ENCODE measurements around the gene PTGFRN. TPM values are rescaled to one million over a fixed set of nuclear protein-coding genes. Genes with fewer than 3 reads are reported as not detected.

Gene PTGFRN
- total RNA-seq, 4 donors from 2014 or later: 4.7 to 16.1 (median 14.6) TPM

- TF ChIP-seq CTCF (IDR thresholded peaks at IDR 0.05; ENCODE audit: low read depth): no peak
Observed at GRCh38 chr1:116874733-116875249, 34.9 kb upstream of the PTGFRN start.

DNA sequence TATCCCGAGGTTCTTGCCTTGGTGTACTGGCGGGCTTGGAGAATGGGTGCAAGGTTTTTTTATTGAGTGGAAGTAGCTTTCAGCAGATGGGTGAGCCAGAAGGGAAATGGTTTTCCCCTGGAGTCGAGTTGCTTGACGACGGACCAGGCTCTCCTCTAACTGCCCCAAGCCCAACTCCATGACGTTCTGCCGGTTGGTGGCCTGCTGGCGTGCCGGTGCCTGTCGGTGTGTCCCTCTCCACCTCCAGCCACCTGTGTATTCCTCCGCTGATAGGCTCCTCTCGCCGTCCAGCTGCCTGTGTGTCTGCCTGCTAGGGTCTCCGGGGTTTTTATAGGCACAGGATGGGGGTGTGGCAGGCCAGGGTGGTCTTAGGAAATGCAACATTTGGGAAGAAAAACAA lies 34.3 kb upstream of the PTGFRN start:
- TF ChIP-seq CTCF (IDR thresholded peaks at IDR 0.05; ENCODE audit: low read depth): no peak

DNA sequence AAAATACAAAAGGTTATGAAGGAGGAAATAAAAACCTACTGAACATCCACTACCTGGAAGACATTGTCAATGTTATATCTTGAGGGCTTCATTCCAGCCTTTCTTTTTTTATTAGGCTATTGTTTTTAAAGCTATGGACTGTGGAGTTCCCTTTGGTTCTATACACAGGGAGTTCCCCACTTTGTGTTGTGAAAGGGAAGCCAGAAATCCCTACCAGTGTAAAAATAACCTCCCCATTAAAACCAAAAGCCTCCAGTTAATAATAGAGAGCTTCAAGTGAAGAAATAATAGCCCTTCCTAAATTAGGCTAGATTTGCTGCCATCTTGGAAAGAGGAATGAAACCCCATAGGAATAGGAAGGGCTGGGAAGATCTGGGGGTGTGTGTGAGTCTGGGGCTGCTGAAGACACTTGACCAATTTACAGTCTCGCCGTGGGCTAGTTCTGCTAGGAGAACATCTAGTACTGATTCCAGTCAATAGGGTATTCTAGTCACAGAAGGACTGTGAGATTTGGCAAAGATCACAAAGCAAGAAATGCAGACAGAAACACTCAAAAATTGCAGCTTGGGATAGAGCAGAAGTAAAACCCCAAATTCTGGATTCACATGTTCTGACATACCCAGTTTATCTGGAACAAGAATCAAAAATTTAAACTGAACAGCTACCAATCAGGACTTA lies 32.4 kb upstream of the PTGFRN start:
- TF ChIP-seq CTCF (IDR thresholded peaks at IDR 0.05; ENCODE audit: low read depth): no peak

DNA sequence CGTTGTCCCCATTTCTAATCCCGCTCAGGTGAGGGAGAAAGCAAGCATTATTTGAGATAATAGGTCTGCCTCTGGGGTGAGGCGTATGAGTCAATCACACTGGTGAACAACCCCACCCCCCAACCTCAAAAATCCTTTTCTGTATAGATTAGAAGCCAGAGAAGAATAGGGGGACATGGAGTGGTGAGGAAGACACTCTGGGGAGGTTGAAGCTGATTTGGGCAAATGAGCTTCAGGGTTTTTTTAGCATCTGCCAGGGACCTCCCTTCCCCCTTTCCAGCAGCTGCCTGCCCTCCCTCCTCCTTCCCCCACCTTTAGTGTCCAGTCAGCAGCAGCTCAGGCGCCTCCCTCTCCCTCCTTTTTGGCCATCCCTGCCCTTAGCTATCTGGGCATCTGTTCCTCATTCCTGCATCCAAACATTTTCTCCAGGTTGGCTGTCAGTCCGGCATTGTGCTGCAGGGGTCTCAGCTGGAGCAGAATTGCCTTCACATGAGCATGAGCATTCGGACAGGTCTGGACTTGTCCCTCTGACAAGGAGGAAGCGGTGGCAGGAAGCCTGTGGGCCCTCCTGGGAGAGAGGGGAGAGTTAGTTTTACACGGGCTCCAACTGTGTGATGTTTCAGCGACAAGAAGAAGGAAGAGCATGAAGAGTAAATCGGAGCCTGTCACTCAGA lies 30.8 kb upstream of the PTGFRN start:
- no peak for TF ChIP-seq CTCF (IDR thresholded peaks at IDR 0.05; ENCODE audit: low read depth)

- no peak for TF ChIP-seq CTCF (IDR thresholded peaks at IDR 0.05; ENCODE audit: low read depth)
Observed at GRCh38 chr1:116879478-116880133, 30.1 kb upstream of the PTGFRN start.

DNA sequence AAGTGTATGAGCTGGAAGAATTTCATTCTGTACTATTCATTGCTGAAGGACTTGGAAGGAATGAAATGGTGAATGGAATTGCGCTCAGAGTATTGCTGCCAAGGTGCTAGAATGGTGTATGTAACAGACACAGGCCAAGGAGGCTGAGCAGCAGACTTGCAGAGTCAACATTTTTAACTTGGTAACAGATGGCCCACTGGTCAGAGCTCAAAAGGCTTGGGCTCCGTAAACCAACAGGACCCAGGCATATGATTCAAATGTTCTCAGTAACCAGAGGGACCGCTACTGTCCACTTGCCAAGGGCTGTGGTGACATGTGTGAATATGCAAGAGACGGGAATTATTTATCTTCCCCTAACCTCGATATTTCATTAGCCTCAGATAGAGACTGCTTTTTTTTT lies 28.8 kb upstream of the PTGFRN start:
- no peak for TF ChIP-seq CTCF (IDR thresholded peaks at IDR 0.05; ENCODE audit: low read depth)

DNA sequence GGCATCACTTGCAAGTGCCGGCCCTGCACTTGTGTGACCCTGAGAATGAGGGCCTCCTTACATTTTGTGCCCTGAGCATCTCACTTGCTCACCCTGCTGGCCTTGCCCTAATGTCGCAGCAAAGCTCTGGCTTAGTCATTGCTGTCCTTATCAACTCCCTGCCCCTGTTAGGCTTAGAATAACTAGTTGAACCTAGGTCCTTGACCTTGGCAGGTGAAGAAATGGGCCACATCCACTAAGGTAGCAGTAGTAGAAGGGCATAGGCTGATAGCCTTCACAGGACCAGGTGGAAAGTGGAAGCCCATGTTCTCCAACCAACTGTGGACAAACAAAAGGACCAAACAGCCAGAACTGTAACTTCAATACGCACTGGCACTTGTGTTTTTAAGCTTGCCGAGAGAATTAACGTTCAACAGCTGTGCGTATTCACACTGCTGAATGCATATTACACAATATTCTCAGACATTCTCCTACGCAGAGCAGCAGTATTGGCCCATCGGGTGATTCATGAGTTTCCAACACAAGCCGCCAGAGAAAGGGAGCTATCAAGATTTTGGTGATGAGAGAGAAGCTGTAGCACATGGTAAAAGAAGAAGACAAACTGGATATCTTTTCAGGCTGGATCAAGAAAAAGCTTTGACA lies 27.7 kb upstream of the PTGFRN start:
- TF ChIP-seq CTCF (IDR thresholded peaks at IDR 0.05; ENCODE audit: low read depth): no peak
